Measurements from ENCODE around the gene MTF2.

MTF2 gene

DNA sequence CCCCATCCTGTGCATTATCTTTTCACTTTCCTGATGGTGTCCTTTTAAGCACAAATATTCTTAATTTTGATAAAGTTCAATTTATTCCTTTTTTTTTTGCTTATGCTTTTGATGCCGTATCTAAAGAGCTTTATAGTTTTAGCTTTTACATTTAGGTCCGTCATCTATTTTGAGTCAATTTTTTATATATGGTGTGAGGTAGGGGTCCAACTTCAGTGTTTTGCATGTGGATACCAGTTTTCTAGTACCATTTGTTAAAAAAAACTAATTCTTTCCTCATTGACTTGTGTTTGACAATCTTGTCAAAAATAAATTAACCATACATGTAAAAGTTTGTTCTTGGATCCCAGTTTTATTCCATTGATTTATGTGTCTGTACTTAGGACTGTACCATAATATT lies 4.9 kb downstream of the MTF2 start:
- H3K4me1 ChIP-seq (ENCODE audit: control insufficient read depth, insufficient read depth, low read length): peaks cover 18% of the 10 kb centered on the region

DNA sequence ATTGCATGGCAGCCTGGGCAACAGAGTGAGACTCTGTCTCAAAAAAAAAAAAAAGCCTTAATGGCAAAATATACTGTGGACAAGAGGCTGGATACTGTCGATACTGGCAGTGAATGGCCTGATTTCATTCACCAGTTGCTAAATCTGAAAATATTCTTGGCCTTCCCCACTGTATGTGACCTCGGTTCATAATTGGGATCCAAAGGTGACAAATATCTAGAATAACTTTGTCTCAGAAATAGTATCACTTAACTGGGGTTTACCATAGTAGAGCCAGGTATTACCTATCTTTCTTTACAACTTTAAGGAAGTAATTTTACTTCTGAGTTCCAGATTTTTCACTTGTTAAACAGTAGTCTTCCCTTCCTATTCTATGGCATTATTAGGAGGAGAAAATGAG lies 8.4 kb downstream of the MTF2 start:
- Histone ChIP-seq H3K9me3 (replicated peaks; ENCODE audit: low read length) (no peaks in the 10 kb centered on the region), H3K4me1 (ENCODE audit: control insufficient read depth, insufficient read depth, low read length) (no peaks in the 10 kb centered on the region), H3K36me3 (ENCODE audit: insufficient read depth, low read length) (peaks cover 9% of the 10 kb centered on the region), H3K4me2 (ENCODE audit: low read length) (no peak overlapping the region), H3K9ac (ENCODE audit: low read depth, low read length) (no peak overlapping the region), H3K27me3 (ENCODE audit: control insufficient read depth, insufficient read depth, low read length) (no peaks in the 10 kb centered on the region), H3K4me3 (ENCODE audit: low read length) (no peak overlapping the region)

More for the DNA sequence above, 4.9 kb downstream of the MTF2 start:
- H3K4me2 ChIP-seq (ENCODE audit: low read length): no peak overlapping the region
- peaks cover 9% of the 10 kb centered on the region for H3K36me3 ChIP-seq (ENCODE audit: insufficient read depth, low read length)
- no peaks in the 10 kb centered on the region for H3K27me3 ChIP-seq (ENCODE audit: control insufficient read depth, insufficient read depth, low read length)
- H3K9ac ChIP-seq (ENCODE audit: low read depth, low read length): no peak overlapping the region
- no peaks in the 10 kb centered on the region for H3K9me3 ChIP-seq (replicated peaks; ENCODE audit: low read length)
- no peak overlapping the region for H3K4me3 ChIP-seq (ENCODE audit: low read length)

DNA sequence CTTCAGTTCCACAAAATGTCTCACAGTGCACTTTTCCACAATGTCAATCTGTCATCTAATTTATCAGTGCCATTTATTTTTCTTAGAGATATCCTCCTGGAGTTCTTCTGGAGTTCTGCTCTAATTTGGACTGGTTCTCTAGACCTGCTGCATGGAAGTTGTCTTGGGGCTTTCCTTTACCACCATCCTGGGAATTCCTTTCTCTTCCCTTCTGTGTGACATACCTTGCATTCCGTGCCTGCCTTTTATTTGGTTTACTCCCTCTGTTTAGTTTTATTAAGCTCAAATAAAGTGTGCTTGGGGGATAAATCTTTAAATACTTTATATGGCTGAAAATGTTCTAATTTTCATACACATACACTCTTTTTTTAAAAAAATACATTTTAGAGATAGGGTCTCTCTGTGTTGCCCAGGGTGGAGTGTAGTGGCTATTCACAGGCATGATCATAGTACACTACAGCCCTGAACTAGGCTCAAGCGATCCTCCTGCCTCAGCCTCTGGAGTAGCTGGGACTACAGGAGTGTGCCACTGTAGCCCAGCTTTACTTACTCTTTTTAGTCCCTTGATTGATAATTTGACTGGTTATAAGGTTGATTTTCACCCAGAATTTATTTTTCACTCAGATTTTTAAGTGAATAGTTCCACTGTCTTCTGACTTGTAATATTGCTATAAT lies 14.4 kb downstream of the MTF2 start:
- Histone ChIP-seq H3K9me3 (replicated peaks; ENCODE audit: low read length) (no peaks in the 10 kb centered on the region), H3K4me3 (ENCODE audit: low read length) (no peak overlapping the region), H3K4me1 (ENCODE audit: control insufficient read depth, insufficient read depth, low read length) (no peaks in the 10 kb centered on the region), H3K9ac (ENCODE audit: low read depth, low read length) (no peak overlapping the region), H3K27me3 (ENCODE audit: control insufficient read depth, insufficient read depth, low read length) (no peaks in the 10 kb centered on the region), H3K4me2 (ENCODE audit: low read length) (no peak overlapping the region), H3K36me3 (ENCODE audit: insufficient read depth, low read length) (no peaks in the 10 kb centered on the region)

DNA sequence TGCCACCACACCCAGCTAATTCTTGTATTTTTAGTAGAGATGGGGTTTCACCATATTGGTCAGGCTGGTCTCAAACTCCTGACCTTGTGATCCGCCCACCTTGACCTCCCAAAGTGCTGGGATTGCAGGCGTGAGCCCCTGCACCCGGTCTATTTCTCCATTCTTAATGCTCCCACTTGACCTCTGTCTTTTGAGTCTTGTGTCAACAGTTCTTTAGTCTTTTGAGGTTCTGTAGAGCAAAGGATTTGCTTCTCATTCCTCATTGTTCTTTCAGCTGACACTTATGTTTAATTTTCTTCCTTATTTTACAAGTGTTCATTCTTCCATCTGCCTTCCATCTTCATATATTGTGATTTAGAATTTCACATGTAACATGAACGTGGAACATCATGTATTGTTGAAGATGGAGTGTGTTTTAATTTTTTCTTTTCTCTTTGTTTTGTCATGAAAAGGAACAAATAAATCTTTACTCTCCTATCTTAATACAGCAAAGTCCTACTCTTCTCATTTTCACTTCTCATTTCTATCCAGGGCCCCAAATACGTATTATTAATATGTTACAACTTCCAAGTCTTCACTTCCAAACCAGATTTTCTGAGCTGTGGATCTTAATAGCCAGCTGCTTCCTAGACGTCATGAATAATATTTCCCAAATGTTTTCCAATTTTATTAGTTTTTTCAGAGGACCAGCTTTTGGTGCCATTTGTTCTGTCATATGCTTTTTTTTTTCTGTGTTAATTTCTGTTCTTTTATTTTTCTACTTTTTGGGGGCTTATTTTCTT lies 16.9 kb downstream of the MTF2 start:
- Histone ChIP-seq H3K36me3 (ENCODE audit: insufficient read depth, low read length) (no peaks in the 10 kb centered on the region), H3K4me1 (ENCODE audit: control insufficient read depth, insufficient read depth, low read length) (no peaks in the 10 kb centered on the region), H3K27me3 (ENCODE audit: control insufficient read depth, insufficient read depth, low read length) (no peaks in the 10 kb centered on the region), H3K4me3 (ENCODE audit: low read length) (no peak overlapping the region), H3K4me2 (ENCODE audit: low read length) (no peak overlapping the region), H3K9ac (ENCODE audit: low read depth, low read length) (no peak overlapping the region), H3K9me3 (replicated peaks; ENCODE audit: low read length) (no peaks in the 10 kb centered on the region)

DNA sequence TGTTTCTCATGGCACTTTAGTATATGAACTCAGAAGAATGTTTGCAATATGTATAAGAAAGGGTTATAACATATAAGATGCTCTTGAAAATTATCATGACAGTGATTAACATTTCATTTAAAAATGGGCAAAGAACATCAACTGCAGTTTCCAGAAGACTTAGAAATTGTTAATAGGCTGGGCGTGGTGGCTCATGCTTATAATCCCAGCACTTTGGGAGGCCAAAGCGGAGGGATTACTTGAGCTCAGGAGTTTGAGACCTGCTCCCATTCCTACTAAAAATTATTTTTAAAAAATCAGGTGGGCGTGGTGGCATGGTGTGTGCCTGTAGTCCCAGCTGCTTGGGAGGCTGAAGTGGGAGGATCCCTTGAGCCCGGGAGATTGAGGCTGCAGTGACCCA lies 23.1 kb downstream of the MTF2 start:
- H3K27me3 ChIP-seq (ENCODE audit: control insufficient read depth, insufficient read depth, low read length): no peaks in the 10 kb centered on the region
- no peaks in the 10 kb centered on the region for H3K9me3 ChIP-seq (replicated peaks; ENCODE audit: low read length)
- no peak overlapping the region for H3K4me2 ChIP-seq (ENCODE audit: low read length)
- H3K36me3 ChIP-seq (ENCODE audit: insufficient read depth, low read length): peaks cover 3% of the 10 kb centered on the region
- H3K4me3 ChIP-seq (ENCODE audit: low read length): no peak overlapping the region
- no peaks in the 10 kb centered on the region for H3K4me1 ChIP-seq (ENCODE audit: control insufficient read depth, insufficient read depth, low read length)
- H3K9ac ChIP-seq (ENCODE audit: low read depth, low read length): no peak overlapping the region

DNA sequence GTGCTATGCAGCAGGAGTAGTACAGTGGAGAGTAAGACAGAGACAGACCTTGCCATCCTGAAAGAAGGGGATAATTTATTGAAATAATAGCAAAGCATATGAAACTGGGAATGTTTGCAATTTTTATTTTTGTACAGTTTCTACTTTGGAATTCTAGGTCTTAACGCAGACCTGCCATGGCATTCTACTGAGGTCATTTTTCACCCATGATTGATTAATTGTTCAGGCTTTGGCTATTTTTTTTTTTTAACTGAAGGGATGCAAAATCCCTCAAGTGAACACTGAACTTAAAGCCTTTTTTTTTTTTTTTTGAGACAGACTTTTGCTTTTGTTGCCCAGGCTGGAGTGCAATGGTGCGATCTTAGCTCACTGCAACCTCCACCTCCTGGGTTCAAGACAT lies 27.1 kb downstream of the MTF2 start:
- no peaks in the 10 kb centered on the region for H3K27me3 ChIP-seq (ENCODE audit: control insufficient read depth, insufficient read depth, low read length)
- peaks cover 6% of the 10 kb centered on the region for H3K4me1 ChIP-seq (ENCODE audit: control insufficient read depth, insufficient read depth, low read length)
- H3K36me3 ChIP-seq (ENCODE audit: insufficient read depth, low read length): peaks cover 3% of the 10 kb centered on the region
- no peak overlapping the region for H3K4me3 ChIP-seq (ENCODE audit: low read length)
- H3K9me3 ChIP-seq (replicated peaks; ENCODE audit: low read length): no peaks in the 10 kb centered on the region
- H3K4me2 ChIP-seq (ENCODE audit: low read length): no peak overlapping the region
- no peak overlapping the region for H3K9ac ChIP-seq (ENCODE audit: low read depth, low read length)

DNA sequence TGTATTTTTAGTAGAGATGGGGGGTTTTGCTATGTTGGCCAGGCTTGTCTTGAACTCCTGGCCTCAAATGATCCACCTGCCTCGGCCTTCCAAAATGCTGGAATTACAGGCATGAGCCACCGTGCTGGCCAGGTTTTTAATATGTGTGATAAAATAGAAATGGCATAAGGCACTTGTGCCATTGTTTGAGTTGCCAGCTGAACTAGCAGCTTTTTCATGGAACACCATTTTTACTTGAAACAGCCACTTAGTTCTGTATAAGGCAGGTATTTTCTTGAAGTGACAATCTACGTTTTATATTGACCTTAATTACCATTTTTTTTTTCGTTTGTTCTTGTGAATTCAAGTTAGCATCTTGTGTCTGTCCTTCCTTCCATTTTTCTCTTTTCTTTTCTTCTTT lies 28.3 kb downstream of the MTF2 start:
- Histone ChIP-seq H3K36me3 (ENCODE audit: insufficient read depth, low read length) (peaks cover 3% of the 10 kb centered on the region), H3K4me2 (ENCODE audit: low read length) (no peak overlapping the region), H3K9me3 (replicated peaks; ENCODE audit: low read length) (no peaks in the 10 kb centered on the region), H3K4me3 (ENCODE audit: low read length) (no peak overlapping the region), H3K4me1 (ENCODE audit: control insufficient read depth, insufficient read depth, low read length) (peaks cover 14% of the 10 kb centered on the region), H3K9ac (ENCODE audit: low read depth, low read length) (no peak overlapping the region), H3K27me3 (ENCODE audit: control insufficient read depth, insufficient read depth, low read length) (no peaks in the 10 kb centered on the region)

DNA sequence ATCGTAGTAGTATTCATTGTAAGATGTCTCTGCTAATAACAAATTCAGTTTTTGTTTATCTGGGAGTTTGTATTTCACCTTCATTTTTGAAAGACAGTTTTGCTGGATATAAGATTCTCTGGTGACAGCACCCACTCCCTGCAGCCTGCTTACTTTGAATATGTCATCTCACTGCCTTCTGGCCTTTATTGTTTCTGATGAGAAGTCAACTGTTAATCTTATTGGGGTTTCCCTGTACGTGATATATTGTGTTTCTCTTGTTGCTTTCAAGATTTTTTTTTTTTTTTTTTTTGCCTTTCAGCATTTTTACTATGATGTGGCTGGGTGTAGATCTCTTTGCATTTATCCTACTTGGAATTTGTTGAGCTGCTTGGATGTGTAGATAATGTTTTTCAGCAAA lies 29.3 kb downstream of the MTF2 start:
- Histone ChIP-seq H3K9ac (ENCODE audit: low read depth, low read length) (no peak overlapping the region), H3K4me1 (ENCODE audit: control insufficient read depth, insufficient read depth, low read length) (peaks cover 14% of the 10 kb centered on the region), H3K4me3 (ENCODE audit: low read length) (no peak overlapping the region), H3K27me3 (ENCODE audit: control insufficient read depth, insufficient read depth, low read length) (no peaks in the 10 kb centered on the region), H3K36me3 (ENCODE audit: insufficient read depth, low read length) (peaks cover 3% of the 10 kb centered on the region), H3K9me3 (replicated peaks; ENCODE audit: low read length) (no peaks in the 10 kb centered on the region), H3K4me2 (ENCODE audit: low read length) (no peak overlapping the region)

DNA sequence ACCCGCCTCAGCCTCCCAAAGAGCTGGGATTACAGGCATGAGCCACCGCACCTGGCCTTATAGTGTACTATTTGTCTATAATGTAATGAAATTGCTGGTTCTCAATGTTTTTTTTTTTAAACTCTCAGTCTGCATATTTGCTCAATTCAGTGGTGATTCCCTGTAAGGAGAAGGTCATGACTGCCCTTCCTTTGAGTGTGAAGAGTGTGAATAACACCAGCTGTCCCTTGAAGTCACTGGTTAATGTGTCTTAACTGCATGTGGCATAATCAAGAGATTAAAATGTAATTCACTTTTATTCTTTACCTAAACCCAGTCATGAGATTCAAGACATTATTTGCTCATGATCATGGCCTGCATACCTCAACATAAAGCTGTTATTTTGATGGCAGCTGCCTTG lies 30.5 kb downstream of the MTF2 start:
- Histone ChIP-seq H3K36me3 (ENCODE audit: insufficient read depth, low read length) (peaks cover 3% of the 10 kb centered on the region), H3K4me2 (ENCODE audit: low read length) (no peak overlapping the region), H3K9me3 (replicated peaks; ENCODE audit: low read length) (no peaks in the 10 kb centered on the region), H3K4me1 (ENCODE audit: control insufficient read depth, insufficient read depth, low read length) (peaks cover 21% of the 10 kb centered on the region), H3K4me3 (ENCODE audit: low read length) (no peak overlapping the region), H3K9ac (ENCODE audit: low read depth, low read length) (no peak overlapping the region), H3K27me3 (ENCODE audit: control insufficient read depth, insufficient read depth, low read length) (no peaks in the 10 kb centered on the region)

DNA sequence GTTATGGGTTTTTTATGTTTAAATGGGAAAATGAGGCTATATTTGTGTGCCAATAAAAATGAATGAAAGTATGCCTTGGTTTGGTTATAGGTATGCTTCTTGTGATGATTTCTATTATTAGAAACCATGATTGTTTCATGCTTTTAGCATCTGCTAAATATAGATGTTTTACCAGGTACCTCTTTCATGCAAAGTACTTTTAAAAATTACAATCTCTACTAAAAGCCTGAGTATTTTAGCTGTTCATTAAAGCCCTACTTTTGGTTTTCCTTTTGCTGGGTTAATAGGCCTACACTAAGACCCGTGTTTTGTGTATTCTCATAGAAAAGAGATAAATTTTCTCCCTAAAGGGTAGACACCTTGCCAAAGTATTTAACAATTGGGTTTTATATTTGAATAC lies 32.0 kb downstream of the MTF2 start:
- Histone ChIP-seq H3K27me3 (ENCODE audit: control insufficient read depth, insufficient read depth, low read length) (no peaks in the 10 kb centered on the region), H3K9ac (ENCODE audit: low read depth, low read length) (no peak overlapping the region), H3K9me3 (replicated peaks; ENCODE audit: low read length) (no peaks in the 10 kb centered on the region), H3K4me1 (ENCODE audit: control insufficient read depth, insufficient read depth, low read length) (peaks cover 25% of the 10 kb centered on the region), H3K36me3 (ENCODE audit: insufficient read depth, low read length) (peaks cover 8% of the 10 kb centered on the region), H3K4me2 (ENCODE audit: low read length) (peak overlapping the region; percentile 7), H3K4me3 (ENCODE audit: low read length) (no peak overlapping the region)

DNA sequence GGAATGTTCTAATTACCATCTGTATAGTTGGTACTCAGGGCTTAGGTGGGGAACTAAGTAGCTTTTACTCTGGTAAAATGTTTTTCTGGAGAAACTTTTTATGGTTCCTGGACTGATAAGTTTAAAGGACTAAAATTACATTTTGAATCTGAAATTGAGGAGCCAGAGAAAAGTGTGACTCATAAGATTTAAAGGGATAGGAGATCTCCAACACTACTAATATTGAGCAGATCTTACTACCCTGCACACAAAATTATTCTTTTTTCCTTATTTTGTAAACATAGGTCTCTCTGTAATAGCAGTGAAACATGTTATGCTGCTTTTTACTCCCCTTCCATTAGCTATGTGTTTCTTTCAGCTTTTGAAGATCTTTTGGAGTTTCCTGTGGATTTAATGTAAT lies 32.5 kb downstream of the MTF2 start:
- H3K27me3 ChIP-seq (ENCODE audit: control insufficient read depth, insufficient read depth, low read length): no peaks in the 10 kb centered on the region
- H3K4me1 ChIP-seq (ENCODE audit: control insufficient read depth, insufficient read depth, low read length): peaks cover 25% of the 10 kb centered on the region
- H3K9me3 ChIP-seq (replicated peaks; ENCODE audit: low read length): no peaks in the 10 kb centered on the region
- no peak overlapping the region for H3K9ac ChIP-seq (ENCODE audit: low read depth, low read length)
- H3K36me3 ChIP-seq (ENCODE audit: insufficient read depth, low read length): peaks cover 10% of the 10 kb centered on the region
- no peak overlapping the region for H3K4me3 ChIP-seq (ENCODE audit: low read length)
- H3K4me2 ChIP-seq (ENCODE audit: low read length): peak overlapping the region; percentile 7

DNA sequence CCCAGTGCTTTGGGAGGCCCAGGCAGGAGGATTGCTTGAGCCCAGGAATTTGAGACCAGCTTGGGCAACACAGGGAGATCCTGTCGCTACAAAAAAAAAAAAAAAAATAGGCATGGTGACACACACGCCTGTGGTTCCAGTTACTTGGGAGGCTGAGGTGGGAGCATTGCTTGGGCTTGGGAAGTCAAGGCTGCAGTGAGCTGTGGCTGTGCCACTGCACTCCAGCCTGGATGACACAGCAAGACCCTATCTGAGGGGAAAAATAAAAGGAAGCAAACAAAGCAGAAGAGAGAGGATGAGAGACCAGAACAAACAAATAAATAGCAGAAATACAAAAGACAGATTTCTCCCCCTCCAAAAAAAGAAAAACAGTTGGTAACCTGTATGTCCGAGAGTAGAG lies 34.0 kb downstream of the MTF2 start:
- Histone ChIP-seq H3K4me1 (ENCODE audit: control insufficient read depth, insufficient read depth, low read length) (peaks cover 25% of the 10 kb centered on the region), H3K4me2 (ENCODE audit: low read length) (no peak overlapping the region), H3K9me3 (replicated peaks; ENCODE audit: low read length) (no peaks in the 10 kb centered on the region), H3K36me3 (ENCODE audit: insufficient read depth, low read length) (peaks cover 14% of the 10 kb centered on the region), H3K9ac (ENCODE audit: low read depth, low read length) (no peak overlapping the region), H3K27me3 (ENCODE audit: control insufficient read depth, insufficient read depth, low read length) (no peaks in the 10 kb centered on the region), H3K4me3 (ENCODE audit: low read length) (no peak overlapping the region)

Measured in skeletal muscle satellite cell (primary cell).